Measurements from ENCODE around the gene ZDHHC12.

Gene ZDHHC12

DNA sequence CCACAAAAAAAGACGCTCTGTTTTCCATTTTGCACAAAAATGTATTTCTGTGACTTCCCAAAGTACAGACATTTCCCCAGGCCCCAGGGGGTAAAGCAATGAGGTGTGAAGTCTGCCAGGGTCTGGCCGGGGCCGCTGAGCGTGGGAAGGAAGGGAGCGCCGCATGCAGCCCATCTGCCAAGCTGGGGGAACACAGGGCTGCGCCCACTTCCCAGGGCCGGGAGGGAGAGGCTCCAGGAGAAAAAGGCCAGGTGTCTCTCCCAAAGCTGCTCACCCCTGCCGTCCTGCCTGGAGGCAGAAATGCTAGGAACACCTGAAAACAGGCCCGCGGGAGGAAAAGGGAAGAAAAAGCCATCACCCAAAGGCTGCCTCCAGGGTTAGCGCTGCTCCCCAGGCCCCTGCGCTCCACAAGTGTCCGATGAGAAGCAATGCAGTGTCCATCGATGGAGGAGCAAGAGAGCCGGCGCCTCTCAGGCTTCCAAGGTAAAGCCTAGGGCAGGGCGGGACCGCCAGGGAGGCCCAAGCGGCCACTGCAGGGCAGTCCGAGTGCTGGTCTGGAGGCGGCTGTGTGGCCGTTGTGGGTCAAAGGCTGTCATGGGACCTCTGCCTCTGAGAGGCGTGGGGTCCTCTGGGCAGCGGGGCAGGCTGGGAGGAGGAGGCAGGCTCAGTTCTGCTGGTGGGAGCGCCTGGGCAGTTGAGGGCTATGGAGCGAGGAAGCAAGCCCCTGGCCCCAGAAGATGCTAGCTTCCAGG, 6.0 kb upstream of the ZDHHC12 start:
- no peak for DNase-seq

DNA sequence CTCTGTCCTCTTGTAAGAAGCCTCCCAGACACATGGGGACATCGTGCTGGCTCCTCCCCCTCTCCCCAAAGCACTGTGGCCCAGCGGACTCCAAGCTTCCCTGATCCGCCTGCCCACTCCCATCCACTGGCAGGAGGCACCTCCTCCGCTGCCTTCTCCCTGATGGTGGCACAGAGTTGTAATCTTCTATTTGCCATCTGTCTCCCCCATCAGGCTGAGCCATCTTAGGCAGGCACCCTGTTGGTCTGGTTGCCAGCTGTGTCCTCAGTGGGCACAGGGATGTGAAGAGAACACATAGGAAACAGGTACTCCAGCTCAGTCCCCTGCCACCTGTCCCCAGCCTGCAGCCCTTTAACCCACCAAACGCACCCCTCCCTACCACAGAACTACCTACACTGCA, 5.4 kb upstream of the ZDHHC12 start:
- DNase-seq, result no peak

GRCh38 chr9:128728298-128728697, 4.4 kb upstream of the ZDHHC12 start:
- DNase-seq, result no peak

DNA sequence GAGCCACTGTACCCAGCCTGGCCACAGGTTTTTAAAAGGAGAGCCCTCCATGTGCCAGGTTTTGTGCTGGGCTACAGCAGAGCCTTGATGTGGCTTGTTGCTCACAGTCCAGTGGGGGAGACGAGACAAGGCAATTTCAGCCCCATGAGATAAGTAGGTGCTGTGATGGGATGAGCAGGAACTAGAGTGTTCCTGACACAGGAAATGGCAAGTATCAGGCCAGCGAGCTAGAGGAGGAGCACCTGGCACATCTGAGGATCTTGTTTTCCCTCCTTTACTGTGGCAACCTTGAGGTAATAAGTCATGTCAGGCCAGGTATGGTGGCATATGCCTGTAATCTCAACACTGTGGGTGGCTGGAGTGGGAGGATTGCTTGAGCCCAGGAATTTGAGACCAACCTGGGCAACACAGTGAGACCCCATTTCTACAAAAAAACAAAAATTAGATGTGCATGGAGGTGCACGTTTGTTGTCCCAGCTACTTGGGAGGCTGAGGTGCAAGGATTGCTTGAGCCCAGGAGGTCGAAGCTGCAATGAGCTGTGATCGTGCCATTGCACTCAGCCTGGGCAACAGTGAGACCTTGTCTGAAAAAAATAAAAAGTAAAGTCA, 3.8 kb upstream of the ZDHHC12 start:
- no peak for DNase-seq

GRCh38 chr9:128724744-128725211, 851 bp upstream of the ZDHHC12 start:
- peak; percentile 72 for DNase-seq

DNA sequence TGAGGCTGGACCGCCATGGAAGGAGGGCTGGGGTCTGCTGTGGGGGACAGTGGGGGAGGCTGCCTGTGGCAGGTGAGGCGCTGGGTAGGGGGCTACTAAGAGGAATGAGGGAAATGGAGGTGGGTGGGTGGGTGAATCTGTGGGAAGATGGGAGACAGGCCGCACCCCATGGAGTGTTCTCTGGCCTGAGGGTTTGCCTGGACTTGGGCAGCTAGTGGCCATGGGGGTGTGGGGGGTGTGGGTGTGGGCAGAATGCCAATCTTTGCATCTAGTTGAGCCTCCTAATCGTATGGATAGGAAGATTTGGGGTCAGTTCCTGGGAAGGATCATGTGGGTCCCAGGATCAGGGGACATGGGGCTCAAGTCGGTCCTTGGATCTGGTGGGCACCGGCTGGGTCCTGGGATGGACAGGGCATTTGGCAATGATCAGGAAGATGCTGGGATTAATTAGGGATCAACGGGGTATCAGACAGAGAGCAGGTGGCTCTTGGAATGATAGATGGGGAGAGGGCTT, 518 bp downstream of the ZDHHC12 start:
- DNase-seq, result no peak

- DNase-seq, result no peak
Observed at GRCh38 chr9:128722380-128723351, 1.3 kb downstream of the ZDHHC12 start.

- DNase-seq, result no peak
Observed at GRCh38 chr9:128721487-128722010, 2.4 kb downstream of the ZDHHC12 start.

- no peak for DNase-seq
Observed at GRCh38 chr9:128720841-128721486, 3.0 kb downstream of the ZDHHC12 start.

GRCh38 chr9:128719919-128720605, 3.9 kb downstream of the ZDHHC12 start:
- DNase-seq, result no peak

DNA sequence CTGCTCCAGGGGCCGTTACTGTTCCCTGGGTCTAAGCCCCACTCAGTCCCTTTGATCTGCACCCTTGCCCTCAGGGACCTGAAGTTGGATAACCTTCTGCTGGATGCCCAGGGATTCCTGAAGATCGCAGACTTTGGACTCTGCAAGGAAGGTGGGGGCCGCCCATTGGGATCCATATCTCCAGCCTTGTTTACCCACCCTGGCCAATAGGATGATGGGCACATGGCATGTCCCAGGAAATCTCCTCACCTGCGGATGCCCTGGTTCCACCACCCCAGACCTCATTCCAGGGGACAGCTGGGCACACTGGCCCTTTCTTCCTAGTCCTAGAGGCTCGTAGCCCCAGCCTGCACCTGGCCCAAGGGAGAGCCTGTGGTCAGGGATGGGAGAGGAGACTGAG, 5.5 kb downstream of the ZDHHC12 start:
- DNase-seq, result no peak

GRCh38 chr9:128718047-128718446, 5.9 kb downstream of the ZDHHC12 start:
- DNase-seq, result no peak

DNA sequence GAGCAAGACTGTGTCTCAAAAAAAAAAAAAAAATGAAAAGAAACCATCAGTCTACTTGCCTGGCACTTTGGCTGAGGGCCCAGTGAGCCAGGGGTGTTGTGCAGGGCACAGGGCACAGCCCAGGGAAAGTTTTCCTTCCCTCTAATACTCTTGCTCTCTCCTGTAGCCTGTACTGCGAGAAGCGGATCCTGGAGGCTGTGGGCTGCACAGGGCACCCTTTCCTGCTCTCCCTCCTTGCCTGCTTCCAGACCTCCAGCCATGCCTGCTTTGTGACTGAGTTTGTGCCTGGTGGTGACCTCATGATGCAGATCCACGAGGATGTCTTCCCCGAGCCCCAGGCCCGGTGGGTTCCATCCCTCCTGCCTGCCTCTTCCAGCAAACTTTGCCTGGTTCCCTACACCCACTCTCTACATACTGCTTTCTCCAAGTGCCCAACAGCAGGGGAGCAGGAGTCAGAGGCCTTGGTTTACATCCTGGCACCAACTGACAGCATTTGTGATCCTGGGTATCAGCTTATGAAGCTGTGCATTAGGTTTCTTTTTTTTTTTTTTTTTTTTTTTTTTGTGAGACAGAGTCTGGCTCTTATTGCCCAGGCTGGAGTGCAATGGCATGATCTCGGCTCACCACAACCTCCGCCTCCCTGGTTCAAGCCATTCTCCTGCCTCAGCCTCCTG, 7.2 kb downstream of the ZDHHC12 start:
- DNase-seq, result no peak

- no peak for DNase-seq
Observed at GRCh38 chr9:128715436-128715750, 8.5 kb downstream of the ZDHHC12 start.

GRCh38 chr9:128714586-128715435, 9.1 kb downstream of the ZDHHC12 start:
- DNase-seq, result no peak

DNA sequence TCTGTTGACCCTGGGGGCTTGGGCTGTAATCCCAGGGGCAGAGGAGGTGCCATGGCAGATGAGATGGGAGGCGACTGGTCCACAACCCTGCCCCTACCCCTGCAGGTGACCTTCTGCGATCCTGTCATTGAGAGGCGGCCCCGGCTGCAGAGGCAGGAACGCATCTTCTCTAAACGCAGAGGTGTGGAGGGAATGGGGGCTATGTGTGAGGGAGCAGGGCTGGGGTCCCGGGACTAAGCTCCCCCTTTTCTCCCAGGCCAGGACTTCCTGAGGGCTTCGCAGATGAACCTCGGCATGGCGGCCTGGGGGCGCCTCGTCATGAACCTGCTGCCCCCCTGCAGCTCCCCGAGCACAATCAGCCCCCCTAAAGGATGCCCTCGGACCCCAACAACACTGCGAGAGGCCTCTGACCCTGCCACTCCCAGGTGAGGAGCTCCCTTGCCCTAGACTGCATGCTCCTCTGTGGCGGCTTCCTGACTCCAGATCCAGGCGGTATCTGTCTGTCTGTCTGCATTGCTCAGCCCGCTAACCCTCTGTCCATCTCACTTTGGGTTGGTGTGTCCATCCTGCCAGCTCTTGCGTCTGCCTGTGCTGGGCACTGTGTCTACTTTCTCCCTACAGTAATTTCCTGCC, 9.9 kb downstream of the ZDHHC12 start:
- no peak for DNase-seq

GRCh38 chr9:128713411-128713780, 10.5 kb downstream of the ZDHHC12 start:
- DNase-seq, result no peak

DNA sequence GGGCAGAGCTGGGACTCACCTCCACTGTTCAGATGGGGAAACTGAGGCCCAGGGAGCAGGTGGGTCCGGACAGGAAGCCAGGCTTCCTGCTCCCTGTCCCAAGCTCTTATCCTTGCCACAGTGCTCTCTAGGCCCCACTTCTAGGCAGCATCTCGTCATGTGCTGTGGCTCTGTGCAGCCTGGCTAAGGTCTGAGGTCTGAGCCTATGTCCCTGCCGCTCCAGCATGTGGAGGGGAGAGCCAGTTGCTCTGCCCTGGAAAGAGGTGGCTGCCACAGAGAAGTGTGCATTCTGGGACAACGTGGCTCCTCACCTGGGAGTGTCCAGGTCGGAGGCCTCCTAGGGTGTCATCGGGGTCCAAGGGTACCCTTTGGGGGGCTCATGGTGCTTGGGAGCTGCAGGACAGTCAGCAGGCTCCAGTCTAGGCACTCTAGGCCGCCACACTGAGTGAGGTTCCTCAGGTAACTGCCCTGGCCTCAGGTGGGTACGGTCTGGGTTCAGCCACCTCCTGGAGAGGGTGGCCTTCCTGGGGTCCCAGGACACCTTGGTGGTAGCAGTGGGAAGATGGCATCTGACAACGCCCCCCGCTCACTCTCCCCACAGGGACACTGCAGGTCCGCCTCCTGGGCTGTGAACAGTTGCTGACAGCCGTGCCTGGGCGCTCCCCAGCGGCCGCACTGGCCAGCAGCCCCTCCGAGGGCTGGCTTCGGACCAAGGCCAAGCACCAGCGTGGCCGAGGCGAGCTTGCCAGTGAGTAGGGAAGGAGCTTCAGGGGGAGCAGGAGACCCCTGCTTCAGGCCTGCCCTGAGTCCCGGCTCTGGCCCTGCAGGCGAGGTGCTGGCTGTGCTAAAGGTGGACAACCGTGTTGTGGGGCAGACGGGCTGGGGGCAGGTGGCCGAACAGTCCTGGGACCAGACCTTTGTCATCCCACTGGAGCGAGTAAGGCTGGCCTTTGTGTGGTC, 11.2 kb downstream of the ZDHHC12 start:
- DNase-seq, result no peak

- no peak for DNase-seq
Observed at GRCh38 chr9:128707446-128707845, 16.5 kb downstream of the ZDHHC12 start.

All from activated CD8-positive, alpha-beta memory T cell treated with anti-CD3 and anti-CD28 coated beads, Interleukin-2, amount 50 U/mL, for 48 hours (primary cell).